HG03175 (cell line): Measurements from ENCODE around the gene GRIN2A.

ENCODE experiments used
- ATAC-seq: cut with Tn5 transposase; IDR thresholded peaks from one replicate; pipeline ENCODE4 v1.9.1; 2021; ENCODE audit warnings: mild to moderate bottlenecking, moderate library complexity; ENCODE audit not compliant: unreplicated experiment

The GRIN2A gene

DNA sequence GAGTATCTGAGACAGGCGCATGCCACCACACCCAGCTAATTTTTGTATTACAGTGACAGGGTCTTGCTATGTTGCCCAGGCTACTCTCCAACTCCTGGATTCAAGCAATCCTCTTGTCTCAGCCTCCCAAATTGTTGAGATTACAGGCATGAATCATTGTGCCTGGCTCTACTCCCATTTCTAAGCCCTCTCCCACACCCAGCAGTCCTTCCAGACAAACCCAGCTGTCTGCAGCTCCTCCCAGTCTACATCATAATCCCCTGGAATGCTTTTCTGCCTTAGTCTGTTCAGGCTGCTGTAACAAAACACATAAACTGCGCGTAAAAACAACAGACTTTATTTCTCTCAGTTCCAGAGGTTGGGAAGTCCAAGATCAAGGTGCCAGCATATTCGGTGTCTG lies 144.5 kb downstream of the GRIN2A start:
- no peak for ATAC-seq

DNA sequence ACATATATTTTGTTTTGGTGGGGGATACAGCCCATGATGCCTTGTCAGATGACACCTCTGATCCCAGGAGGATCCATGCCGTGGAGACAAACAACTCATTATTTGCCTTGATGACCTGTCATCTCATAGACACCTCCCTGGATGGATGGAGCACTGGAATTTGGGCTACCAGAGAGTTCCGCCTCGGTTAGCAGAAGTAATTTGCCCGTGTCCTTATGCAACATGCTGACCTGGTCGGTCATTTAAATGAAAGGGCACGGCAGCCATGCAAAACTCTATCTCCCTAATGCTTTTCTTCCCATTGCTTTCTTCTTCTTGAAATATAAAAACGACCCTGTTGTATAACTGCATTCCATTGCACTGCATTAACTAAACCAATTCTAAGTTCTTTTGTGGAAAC lies 145.3 kb downstream of the GRIN2A start:
- no peak for ATAC-seq

DNA sequence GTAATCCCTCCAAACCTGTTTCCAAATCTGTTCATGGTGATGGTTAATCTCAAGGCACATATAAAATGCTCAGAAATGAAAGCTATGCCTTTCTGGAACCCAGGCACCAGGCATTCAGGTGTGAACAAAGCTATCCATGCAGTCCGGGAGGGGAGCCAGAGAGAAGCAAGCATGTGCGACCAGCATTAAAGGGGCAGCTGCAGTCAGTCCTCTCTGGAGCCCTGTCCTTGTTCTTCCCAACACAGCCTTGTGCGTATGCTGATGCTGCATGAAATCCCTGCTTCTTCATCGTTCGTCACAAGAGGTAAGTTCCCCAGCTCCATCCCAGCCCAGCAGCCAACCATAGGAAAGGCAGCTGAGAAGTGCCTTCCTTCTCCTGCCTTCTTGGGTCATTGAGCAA lies 148.7 kb downstream of the GRIN2A start:
- ATAC-seq: no peak

- ATAC-seq: no peak
These were observed 150.3 kb downstream of the GRIN2A start for GRCh38 chr16:10031955-10032354.

DNA sequence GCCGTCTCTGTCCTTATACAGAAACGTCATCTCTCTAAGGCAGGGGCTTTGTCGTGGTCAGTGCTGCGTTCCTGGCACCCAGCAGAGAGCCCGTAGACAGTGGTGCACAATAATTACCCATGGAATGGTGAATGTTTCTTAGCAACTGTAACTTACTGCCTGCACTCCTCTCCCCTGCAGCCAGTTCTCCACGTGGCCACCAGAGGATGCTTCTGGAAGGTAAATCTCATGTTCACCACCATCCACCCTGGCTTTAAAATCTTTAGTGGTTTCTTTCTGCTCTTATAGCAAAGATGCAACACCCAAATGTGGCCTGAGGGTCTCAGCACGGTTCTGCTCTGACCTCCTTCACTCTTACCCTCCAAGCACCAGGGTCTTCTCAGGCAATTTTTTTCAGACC lies 150.8 kb downstream of the GRIN2A start:
- ATAC-seq: no peak

DNA sequence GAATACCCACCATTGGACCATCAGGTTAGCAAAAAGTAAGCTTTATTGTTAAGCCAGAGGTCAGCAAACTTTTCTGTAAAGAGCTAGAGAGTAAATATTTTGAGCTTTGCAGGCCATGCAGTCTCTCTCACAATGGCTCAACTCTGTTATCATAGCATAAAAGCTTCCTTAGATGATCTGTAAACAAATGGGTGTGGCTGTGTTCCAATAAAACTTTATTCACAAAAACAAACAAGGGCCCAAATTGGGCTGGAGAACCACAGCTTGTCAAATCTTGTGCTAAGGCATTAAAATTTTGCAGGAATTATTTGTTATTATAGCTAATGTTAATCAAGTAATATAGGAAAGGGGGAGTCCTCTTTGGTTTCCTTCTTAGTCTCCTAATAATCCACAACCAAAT lies 153.6 kb downstream of the GRIN2A start:
- ATAC-seq: no peak

- no peak for ATAC-seq
These were observed 154.7 kb downstream of the GRIN2A start for GRCh38 chr16:10027553-10027952.

DNA sequence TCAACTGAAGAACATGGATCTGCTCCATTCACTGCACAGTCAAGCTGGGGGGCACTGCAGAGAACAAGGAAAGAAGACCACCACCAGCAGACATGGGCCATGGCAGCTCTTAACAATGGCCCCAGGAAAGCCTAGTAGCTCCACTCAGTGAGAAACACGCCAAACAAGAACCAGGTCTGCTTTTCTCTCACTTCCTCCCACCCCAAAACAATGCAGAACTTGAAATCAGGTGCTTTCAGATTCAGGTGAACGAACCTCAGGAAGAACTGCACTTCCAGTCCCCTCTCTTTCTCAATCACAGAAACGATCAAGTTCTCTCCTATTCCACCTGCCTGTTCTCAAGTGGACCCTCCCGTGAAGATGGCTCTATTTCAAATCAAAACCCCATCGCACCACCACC lies 155.6 kb downstream of the GRIN2A start:
- no peak for ATAC-seq

DNA sequence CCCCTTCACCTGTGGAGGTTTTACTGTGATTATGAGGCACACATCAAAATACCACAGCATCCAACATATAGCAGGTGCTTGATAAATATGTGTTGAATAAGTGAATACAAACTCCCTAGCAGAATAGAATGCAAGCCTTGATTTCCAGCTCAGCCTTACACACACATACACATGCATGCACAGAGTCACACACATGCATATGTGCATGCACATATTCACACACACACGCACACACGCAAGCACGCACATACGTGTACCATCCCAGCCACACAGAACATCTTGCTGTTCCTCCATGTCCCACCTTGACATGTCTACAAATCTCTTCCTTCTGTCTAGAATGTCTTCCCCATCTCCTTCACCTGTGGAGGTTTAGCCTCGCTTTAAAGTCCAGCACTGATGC lies 160.1 kb downstream of the GRIN2A start:
- no peak for ATAC-seq

GRCh38 chr16:10020866-10021265 lies 161.4 kb downstream of the GRIN2A start:
- ATAC-seq: no peak

- no peak for ATAC-seq
These were observed 165.5 kb downstream of the GRIN2A start for GRCh38 chr16:10016752-10017151.

- ATAC-seq: no peak
These were observed 166.8 kb downstream of the GRIN2A start for GRCh38 chr16:10015397-10015796.

- no peak for ATAC-seq
These were observed 168.5 kb downstream of the GRIN2A start for GRCh38 chr16:10013774-10014173.

DNA sequence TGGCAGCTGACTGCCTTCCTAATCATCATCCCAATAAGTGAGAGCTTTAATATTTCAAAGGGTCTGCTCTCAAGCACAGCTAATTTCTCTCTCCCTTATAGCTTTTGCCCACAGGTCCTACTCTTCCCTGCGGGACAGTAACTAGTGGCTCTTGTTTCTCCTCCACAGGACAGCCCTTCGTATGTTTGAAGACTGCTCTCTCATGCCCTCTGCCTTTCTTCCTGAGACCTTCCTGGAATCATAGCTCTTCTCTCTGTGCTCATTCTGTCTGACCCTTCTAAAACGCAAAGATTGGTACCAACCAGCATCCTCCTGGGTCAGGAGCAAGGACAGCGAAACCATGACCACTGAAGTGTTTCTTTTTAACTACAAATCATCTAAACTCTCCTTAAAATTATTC lies 168.9 kb downstream of the GRIN2A start:
- ATAC-seq: no peak

- no peak for ATAC-seq
These were observed 172.5 kb downstream of the GRIN2A start for GRCh38 chr16:10009684-10010083.

DNA sequence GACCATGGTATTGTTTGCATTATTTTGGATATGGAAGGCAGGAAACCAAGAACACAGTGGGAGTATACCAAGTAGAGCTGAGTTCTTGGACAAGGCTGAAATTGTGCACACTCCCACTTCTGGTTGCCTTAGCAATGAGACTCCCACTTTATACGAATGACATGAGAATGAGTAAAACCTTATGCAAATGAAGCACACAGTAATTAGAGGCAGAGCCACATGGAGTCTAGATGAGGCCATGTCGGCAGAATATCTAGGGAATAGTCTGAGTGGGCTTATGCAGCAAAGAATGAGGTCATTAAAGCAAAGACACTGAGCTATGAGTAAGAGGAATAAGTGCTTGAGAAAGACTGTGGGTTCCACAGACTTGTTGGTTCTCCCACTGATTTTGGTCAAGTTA lies 178.7 kb downstream of the GRIN2A start:
- ATAC-seq: no peak

GRCh38 chr16:10001258-10001775 lies 180.9 kb downstream of the GRIN2A start:
- ATAC-seq: no peak

DNA sequence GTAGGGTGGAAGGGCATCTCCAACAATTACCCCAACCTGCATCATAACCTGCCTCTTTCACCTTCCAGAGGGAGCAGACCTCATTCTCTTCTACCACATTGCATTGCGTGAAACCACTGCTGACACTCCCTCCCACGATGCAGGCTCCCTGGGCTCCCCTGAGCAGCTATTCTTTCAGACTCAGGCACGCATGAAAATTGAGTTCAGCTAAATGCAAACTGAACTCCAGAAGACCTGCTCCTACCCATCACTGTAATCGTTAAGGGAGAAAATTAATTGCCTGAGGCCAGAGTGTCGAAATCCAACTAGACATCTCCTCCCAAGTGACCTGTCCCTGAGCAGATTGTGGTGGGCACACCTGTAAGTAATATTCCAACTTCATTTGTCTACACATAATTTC lies 186.0 kb downstream of the GRIN2A start:
- no peak for ATAC-seq

- ATAC-seq: no peak
These were observed 189.8 kb downstream of the GRIN2A start for GRCh38 chr16:9992441-9992840.

DNA sequence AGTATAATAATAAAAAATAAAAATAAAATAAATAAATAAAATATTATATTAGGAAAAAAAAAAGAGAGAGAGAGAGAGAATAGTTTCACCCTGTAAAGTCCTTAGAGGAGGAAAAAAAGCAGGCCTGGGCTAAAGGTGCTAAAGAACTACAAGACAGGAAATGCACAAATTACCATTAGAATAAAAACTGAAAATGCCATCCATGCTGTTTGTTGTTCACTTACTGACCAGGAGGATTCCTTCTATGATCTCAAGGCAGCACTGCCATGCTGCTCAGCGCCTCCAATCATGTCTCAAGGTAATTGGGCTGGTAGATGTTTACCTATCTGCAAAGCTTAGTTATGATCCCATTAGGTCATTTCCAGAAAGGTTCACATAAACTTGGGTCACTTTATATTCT lies 201.2 kb downstream of the GRIN2A start:
- no peak for ATAC-seq

GRCh38 chr16:9978160-9978725 lies 204.0 kb downstream of the GRIN2A start:
- ATAC-seq: no peak

GRCh38 chr16:9977333-9977897 lies 204.8 kb downstream of the GRIN2A start:
- no peak for ATAC-seq

DNA sequence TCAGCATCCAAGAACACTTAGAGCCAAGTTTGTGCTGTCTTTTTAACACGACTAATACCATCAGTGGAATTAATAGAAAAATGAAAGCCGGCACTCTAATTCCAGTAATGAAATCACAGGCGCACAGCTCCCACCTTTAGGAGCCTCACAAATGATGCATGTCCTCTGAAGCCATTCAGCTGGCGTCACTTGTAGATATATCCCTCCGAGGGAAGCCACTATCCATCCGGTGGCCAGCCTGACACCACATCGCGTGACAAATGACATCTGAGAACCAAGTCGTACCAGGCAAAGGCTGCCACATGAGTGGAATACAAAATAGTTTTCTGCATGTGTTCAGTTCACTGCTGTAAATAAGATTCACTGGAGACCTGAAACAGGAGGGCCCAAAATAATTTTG lies 205.6 kb downstream of the GRIN2A start:
- ATAC-seq: no peak
